ENCODE results near the gene PSMB11.

The PSMB11 gene

GRCh38 chr14:23080474-23080873 is 38.5 kb downstream of the PSMB11 start:
- Histone ChIP-seq H3K4me2 (ENCODE audit: low read length) (no peak overlapping the region), H3K79me2 (peaks cover 10% of the 10 kb centered on the region), H3K36me3 (ENCODE audit: control insufficient read depth, insufficient read depth, low read length) (no peaks in the 10 kb centered on the region), H2AFZ (no peak overlapping the region), H3K9ac (no peak overlapping the region), H3K27ac (no peak overlapping the region), H3K4me3 (ENCODE audit: low read depth, low read length) (no peak overlapping the region), H3K27me3 (ENCODE audit: control insufficient read depth, insufficient read depth, low read length) (no peaks in the 10 kb centered on the region), H3K4me1 (no peaks in the 10 kb centered on the region), H3K9me3 (ENCODE audit: control insufficient read depth, low read length) (no peaks in the 10 kb centered on the region)
- TF ChIP-seq CTCF (IDR thresholded peaks at IDR 0.05), result no peak

- no peak overlapping the region for H3K9ac ChIP-seq
- H3K79me2 ChIP-seq, result peaks cover 9% of the 10 kb centered on the region
- H3K4me1 ChIP-seq, result no peaks in the 10 kb centered on the region
- H3K4me2 ChIP-seq (ENCODE audit: low read length), result no peak overlapping the region
- H2AFZ ChIP-seq, result no peak overlapping the region
- no peaks in the 10 kb centered on the region for H3K9me3 ChIP-seq (ENCODE audit: control insufficient read depth, low read length)
- H3K27ac ChIP-seq, result no peak overlapping the region
- no peaks in the 10 kb centered on the region for H3K36me3 ChIP-seq (ENCODE audit: control insufficient read depth, insufficient read depth, low read length)
- no peaks in the 10 kb centered on the region for H3K27me3 ChIP-seq (ENCODE audit: control insufficient read depth, insufficient read depth, low read length)
- TF ChIP-seq CTCF (IDR thresholded peaks at IDR 0.05), result no peak
- no peak overlapping the region for H3K4me3 ChIP-seq (ENCODE audit: low read depth, low read length)
These were observed 43.4 kb downstream of the PSMB11 start for GRCh38 chr14:23085458-23085857.

GRCh38 chr14:23086565-23086964 is 44.6 kb downstream of the PSMB11 start:
- Histone ChIP-seq H3K4me3 (ENCODE audit: low read depth, low read length) (no peak overlapping the region), H3K4me1 (no peaks in the 10 kb centered on the region), H3K4me2 (ENCODE audit: low read length) (no peak overlapping the region), H3K27ac (no peak overlapping the region), H3K9ac (no peak overlapping the region), H2AFZ (no peak overlapping the region), H3K9me3 (ENCODE audit: control insufficient read depth, low read length) (no peaks in the 10 kb centered on the region), H3K27me3 (ENCODE audit: control insufficient read depth, insufficient read depth, low read length) (no peaks in the 10 kb centered on the region), H3K36me3 (ENCODE audit: control insufficient read depth, insufficient read depth, low read length) (no peaks in the 10 kb centered on the region), H3K79me2 (peaks cover 13% of the 10 kb centered on the region)
- TF ChIP-seq CTCF (IDR thresholded peaks at IDR 0.05), result no peak

- H3K9me3 ChIP-seq (ENCODE audit: control insufficient read depth, low read length), result no peaks in the 10 kb centered on the region
- no peak overlapping the region for H3K9ac ChIP-seq
- H3K79me2 ChIP-seq, result peaks cover 34% of the 10 kb centered on the region
- H2AFZ ChIP-seq, result no peak overlapping the region
- peaks cover 4% of the 10 kb centered on the region for H3K4me1 ChIP-seq
- TF ChIP-seq CTCF (IDR thresholded peaks at IDR 0.05), result no peak
- H3K4me3 ChIP-seq (ENCODE audit: low read depth, low read length), result no peak overlapping the region
- no peak overlapping the region for H3K4me2 ChIP-seq (ENCODE audit: low read length)
- H3K27me3 ChIP-seq (ENCODE audit: control insufficient read depth, insufficient read depth, low read length), result no peaks in the 10 kb centered on the region
- H3K27ac ChIP-seq, result no peak overlapping the region
- H3K36me3 ChIP-seq (ENCODE audit: control insufficient read depth, insufficient read depth, low read length), result no peaks in the 10 kb centered on the region
These were observed 47.7 kb downstream of the PSMB11 start for GRCh38 chr14:23089498-23090253.

GRCh38 chr14:23090254-23090636 is 48.2 kb downstream of the PSMB11 start:
- H3K9me3 ChIP-seq (ENCODE audit: control insufficient read depth, low read length), result no peaks in the 10 kb centered on the region
- TF ChIP-seq CTCF (IDR thresholded peaks at IDR 0.05), result no peak
- H3K27ac ChIP-seq, result no peak overlapping the region
- H3K4me3 ChIP-seq (ENCODE audit: low read depth, low read length), result no peak overlapping the region
- no peak overlapping the region for H2AFZ ChIP-seq
- no peak overlapping the region for H3K9ac ChIP-seq
- H3K36me3 ChIP-seq (ENCODE audit: control insufficient read depth, insufficient read depth, low read length), result no peaks in the 10 kb centered on the region
- peaks cover 34% of the 10 kb centered on the region for H3K79me2 ChIP-seq
- H3K4me2 ChIP-seq (ENCODE audit: low read length), result no peak overlapping the region
- H3K27me3 ChIP-seq (ENCODE audit: control insufficient read depth, insufficient read depth, low read length), result no peaks in the 10 kb centered on the region
- H3K4me1 ChIP-seq, result peaks cover 4% of the 10 kb centered on the region

All from parathyroid adenoma (tissue), 2 donors.